H9 (cell line): Measurements from ENCODE around the gene TCN2. TPM values are rescaled to one million over a fixed set of nuclear protein-coding genes. Genes with fewer than 3 reads are reported as not detected.
"Not testable (repeated sequence)": the region's sequence is repeated elsewhere in the genome, so short reads cannot be mapped to it uniquely, and the experiment has no call there.

Source experiments
- DNase-seq: peaks from one replicate; pipeline ENCODE4 v3.0.0-alpha.2; 2017
- H2AFZ ChIP-seq: one replicate; pipeline ENCODE4 v1.6.1; 2013; ENCODE audit warnings: mild to moderate bottlenecking, low read length, control low read depth, moderate library complexity
- H2AK5ac ChIP-seq: 2 replicates; pipeline ENCODE4 v1.6.1; 2013; ENCODE audit warnings: low read length, control low read depth, mixed read lengths; ENCODE audit not compliant: insufficient read length
- H2BK120ac ChIP-seq: one replicate; pipeline ENCODE4 v1.6.1; 2013; ENCODE audit warnings: low read depth, mild to moderate bottlenecking, low read length, control low read depth, inconsistent platforms; ENCODE audit not compliant: poor library complexity, severe bottlenecking
- H2BK12ac ChIP-seq: 2 replicates; pipeline ENCODE4 v1.6.1; 2013; ENCODE audit warnings: low read length, control low read depth, mixed read lengths, low read depth; ENCODE audit not compliant: insufficient read length
- H2BK15ac ChIP-seq: 2 replicates; pipeline ENCODE4 v1.6.1; 2013; ENCODE audit warnings: low read depth, low read length, control low read depth
- H2BK20ac ChIP-seq: one replicate; pipeline ENCODE4 v1.6.1; 2013; ENCODE audit warnings: low read depth, mild to moderate bottlenecking, low read length, control low read depth, inconsistent platforms; ENCODE audit not compliant: poor library complexity, severe bottlenecking
- H2BK5ac ChIP-seq: 2 replicates; pipeline ENCODE4 v1.6.1; 2013; ENCODE audit warnings: low read length, control low read depth, mixed read lengths; ENCODE audit not compliant: insufficient read length
- H3K14ac ChIP-seq: 2 replicates; pipeline ENCODE4 v1.6.1; 2013; ENCODE audit warnings: low read length, control low read depth; ENCODE audit not compliant: insufficient read depth
- H3K18ac ChIP-seq: 2 replicates; pipeline ENCODE4 v1.6.1; 2013; ENCODE audit warnings: low read depth, mild to moderate bottlenecking, mixed read lengths, low read length, control low read depth; ENCODE audit not compliant: insufficient read length
- H3K23ac ChIP-seq: 2 replicates; pipeline ENCODE4 v1.6.1; 2013; ENCODE audit warnings: low read length, control low read depth, mixed read lengths, low read depth; ENCODE audit not compliant: insufficient read length
- H3K23me2 ChIP-seq: 2 replicates; pipeline ENCODE4 v1.6.1; 2013; ENCODE audit warnings: low read depth, mild to moderate bottlenecking, mixed read lengths, low read length, control low read depth; ENCODE audit not compliant: insufficient read length, poor library complexity, severe bottlenecking
- H3K27ac ChIP-seq: 2 replicates; pipeline ENCODE4 v1.5.1; 2013; ENCODE audit warnings: low read length, control low read depth, mixed read lengths, low read depth; ENCODE audit not compliant: insufficient read length
- H3K27me3 ChIP-seq: 2 replicates; pipeline ENCODE4 v1.6.1; 2013; ENCODE audit warnings: low read length, control low read depth, inconsistent platforms; ENCODE audit not compliant: insufficient read depth
- H3K4ac ChIP-seq: 2 replicates; pipeline ENCODE4 v1.6.1; 2013; ENCODE audit warnings: low read depth, mild to moderate bottlenecking, control low read depth, inconsistent platforms, low read length, moderate library complexity
- H3K4me1 ChIP-seq: 2 replicates; pipeline ENCODE4 v1.6.1; 2013; ENCODE audit warnings: low read length, control low read depth, inconsistent platforms; ENCODE audit not compliant: insufficient read depth
- H3K4me2 ChIP-seq: 2 replicates; pipeline ENCODE4 v1.6.1; 2013; ENCODE audit warnings: low read length, control low read depth, mixed read lengths; ENCODE audit not compliant: insufficient read length, insufficient read depth
- H3K56ac ChIP-seq: 2 replicates; pipeline ENCODE4 v1.6.1; 2013; ENCODE audit warnings: low read depth, mild to moderate bottlenecking, mixed read lengths, low read length, control low read depth; ENCODE audit not compliant: insufficient read length
- H3K79me1 ChIP-seq: 2 replicates; pipeline ENCODE4 v1.6.1; 2013; ENCODE audit warnings: low read depth, mild to moderate bottlenecking, moderate library complexity, low read length, control low read depth, inconsistent platforms; ENCODE audit not compliant: insufficient read depth, poor library complexity, severe bottlenecking
- H3K79me2 ChIP-seq: 2 replicates; pipeline ENCODE4 v1.6.1; 2013; ENCODE audit warnings: low read length, control low read depth, inconsistent platforms; ENCODE audit not compliant: insufficient read depth
- H3K9ac ChIP-seq: 2 replicates; pipeline ENCODE4 v1.6.1; 2013; ENCODE audit warnings: low read length, control low read depth, mixed read lengths; ENCODE audit not compliant: insufficient read length; ENCODE audit errors: extremely low read depth
- H3K9me3 ChIP-seq: one replicate; pipeline ENCODE4 v1.6.1; 2013; ENCODE audit warnings: low read depth, low read length, inconsistent platforms; ENCODE audit not compliant: control insufficient read depth
- H3T11ph ChIP-seq: one replicate; pipeline ENCODE4 v1.6.1; 2013; ENCODE audit warnings: mild to moderate bottlenecking, low read length, control low read depth, inconsistent platforms
- H4K20me1 ChIP-seq: one replicate; pipeline ENCODE4 v1.6.1; 2013; ENCODE audit not compliant: control insufficient read depth, insufficient read length, insufficient read depth
- H4K5ac ChIP-seq: 2 replicates; pipeline ENCODE4 v1.6.1; 2013; ENCODE audit warnings: low read depth, mild to moderate bottlenecking, mixed read lengths, low read length, control low read depth; ENCODE audit not compliant: insufficient read length
- H4K8ac ChIP-seq: replicated peaks from 2 replicates; pipeline ENCODE4 v1.6.1; 2013; ENCODE audit warnings: low read length, control low read depth, mixed read lengths, low read depth; ENCODE audit not compliant: insufficient read length
- H4K91ac ChIP-seq: 2 replicates; pipeline ENCODE4 v1.6.1; 2013; ENCODE audit warnings: low read depth, mild to moderate bottlenecking, moderate library complexity, mixed read lengths, low read length, control low read depth; ENCODE audit not compliant: insufficient read length
- H3K27ac Mint-ChIP-seq, 3 experiments: 2 replicates in 2 of 3; 3 replicates in 1 of 3; pipeline ENCODE4 v1.8.0; 2020 to 2021; ENCODE audit warnings: mixed read lengths in 3 of 3, mild to moderate bottlenecking in 1 of 3, moderate library complexity in 1 of 3
- H3K27me3 Mint-ChIP-seq: 2 replicates; pipeline ENCODE4 v1.8.0; 2021; ENCODE audit warnings: low read depth, mild to moderate bottlenecking, moderate library complexity, mixed read lengths
- H3K36me3 Mint-ChIP-seq, 3 experiments: 2 replicates in 2 of 3; 3 replicates in 1 of 3; pipeline ENCODE4 v1.8.0; 2020 to 2021; ENCODE audit warnings: low read depth in 3 of 3, mixed read lengths in 3 of 3; ENCODE audit not compliant: insufficient read depth in 1 of 3
- H3K4me1 Mint-ChIP-seq, 2 experiments: 2 replicates each; pipeline ENCODE4 v1.8.0; 2020; ENCODE audit warnings: mixed read lengths in 2 of 2
- H3K4me3 Mint-ChIP-seq, 2 experiments: 2 replicates in 1 of 2; 3 replicates in 1 of 2; pipeline ENCODE4 v1.8.0; 2020 to 2021; ENCODE audit warnings: mild to moderate bottlenecking in 2 of 2, mixed read lengths in 2 of 2, moderate library complexity in 1 of 2
- H3K9me3 Mint-ChIP-seq, 2 experiments: 2 replicates in 1 of 2; 3 replicates in 1 of 2; pipeline ENCODE4 v1.8.0; 2020; ENCODE audit warnings: mild to moderate bottlenecking in 2 of 2, mixed read lengths in 2 of 2, moderate library complexity in 1 of 2
- CTCF ChIP-seq: fragments of 200-600 bp; sonication (generic); conservative IDR thresholded peaks from 3 replicates; pipeline ENCODE4 v1.8.0; 2021; ENCODE audit warnings: antibody characterized with exemption, mild to moderate bottlenecking
- WGBS: extraction: QIAGEN DNeasy Blood & Tissue Kit; methylation state at CpG from one replicate; pipeline ENCODE4 v1.1.7; 2013; ENCODE audit warnings: missing lambda C conversion rate, low lambda C conversion rate, mixed read lengths; ENCODE audit not compliant: insufficient read length; ENCODE audit errors: extremely low coverage; 5-methylcytosine and 5-hydroxymethylcytosine counted together
- total RNA-seq: library from RNA; stranded (reverse); gene quantifications from 2 replicates; pipeline ENCODE4 v1.2.1, GENCODE V29; 2021

Gene TCN2
- total RNA-seq, 1 experiment from 2014 or later = 42.2 TPM

- not testable (repeated sequence) for H3K9ac ChIP-seq, H4K5ac ChIP-seq, H3T11ph ChIP-seq, H2BK15ac ChIP-seq, H2BK12ac ChIP-seq, H3K9me3 Mint-ChIP-seq, H3K4me1 ChIP-seq, H2AFZ ChIP-seq, H3K27ac Mint-ChIP-seq, H2BK5ac ChIP-seq, H3K36me3 Mint-ChIP-seq, H3K27ac ChIP-seq, H2BK120ac ChIP-seq, H3K4ac ChIP-seq, H2BK20ac ChIP-seq, H3K14ac ChIP-seq, H3K23me2 ChIP-seq, H3K18ac ChIP-seq, H3K23ac ChIP-seq, H3K4me2 ChIP-seq, H3K56ac ChIP-seq, H3K79me2 ChIP-seq, H4K20me1 ChIP-seq, H4K91ac ChIP-seq, H4K8ac ChIP-seq, H3K27me3 ChIP-seq, H3K79me1 ChIP-seq, H3K9me3 ChIP-seq, H2AK5ac ChIP-seq, H3K27me3 Mint-ChIP-seq
- Mint-ChIP-seq H3K4me1 (peaks cover 26 to 33% of the 10 kb centered on the region in 2 experiments), H3K4me3 (peak overlapping the region in 1 of 2 experiments; percentile 42; a peak in 1 of 5 replicates)
- no CpG with 5 or more reads among the region's 11 CpGs for WGBS
- TF ChIP-seq CTCF = peak; percentile 32; the same call in 2 of the 3 replicates
- peak; percentile 52 for DNase-seq
Observed at GRCh38 chr22:30560643-30561202, 46.3 kb upstream of the TCN2 start.
